Medulla oblongata (tissue), 1 donor: ENCODE data around the gene ZNF292.
"Not testable (repeated sequence)": the region's sequence is repeated elsewhere in the genome, so short reads cannot be mapped to it uniquely, and the experiment has no call there.

Experiments used
- DNase-seq: peaks from one replicate; pipeline ENCODE4 v3.0.0-alpha.2; 2015; ENCODE audit errors: extremely low spot score

ZNF292 gene

GRCh38 chr6:87154993-87155841 lies at the start of gene ZNF292:
TSS of gene ZNF292 (plus strand) at chr6:87155565. CDS start at chr6:87155592, 27 bp downstream.
- peak; percentile 94 for DNase-seq

GRCh38 chr6:87105823-87106222 lies 49.5 kb upstream of the ZNF292 start:
- DNase-seq = no peak

GRCh38 chr6:87110636-87111035 lies 44.7 kb upstream of the ZNF292 start:
- no peak for DNase-seq

GRCh38 chr6:87115402-87116135 lies 39.8 kb upstream of the ZNF292 start:
- no peak for DNase-seq

- no peak for DNase-seq
Measured at GRCh38 chr6:87116922-87117321, 38.4 kb upstream of the ZNF292 start.

- no peak for DNase-seq
Measured at GRCh38 chr6:87118054-87118453, 37.3 kb upstream of the ZNF292 start.

GRCh38 chr6:87122477-87122876 lies 32.9 kb upstream of the ZNF292 start:
- DNase-seq = no peak

GRCh38 chr6:87124074-87124473 lies 31.3 kb upstream of the ZNF292 start:
- DNase-seq = no peak

- DNase-seq = no peak
Measured at GRCh38 chr6:87126501-87126900, 28.9 kb upstream of the ZNF292 start.

GRCh38 chr6:87127737-87128136 lies 27.6 kb upstream of the ZNF292 start:
- DNase-seq = no peak

- DNase-seq = no peak
Measured at GRCh38 chr6:87136963-87137362, 18.4 kb upstream of the ZNF292 start.

- peak; percentile 72 for DNase-seq
Measured at GRCh38 chr6:87139236-87139635, 16.1 kb upstream of the ZNF292 start.

- DNase-seq = not testable (repeated sequence)
Measured at GRCh38 chr6:87139927-87140326, 15.4 kb upstream of the ZNF292 start.

GRCh38 chr6:87146363-87146762 lies 9.0 kb upstream of the ZNF292 start:
- DNase-seq = peak; percentile 11

- no peak for DNase-seq
Measured at GRCh38 chr6:87150406-87150805, 5.0 kb upstream of the ZNF292 start.

GRCh38 chr6:87151471-87151780 lies 3.9 kb upstream of the ZNF292 start:
- DNase-seq = peak; percentile 48

GRCh38 chr6:87151781-87152525 lies 3.4 kb upstream of the ZNF292 start:
- peak; percentile 75 for DNase-seq

- peak; percentile 51 for DNase-seq
Measured at GRCh38 chr6:87152526-87152955, 2.8 kb upstream of the ZNF292 start.

- no peak for DNase-seq
Measured at GRCh38 chr6:87154641-87154992, 748 bp upstream of the ZNF292 start.

- peak; percentile 52 for DNase-seq
Measured at GRCh38 chr6:87155842-87156815, 764 bp downstream of the ZNF292 start.

GRCh38 chr6:87157596-87157995 lies 2.2 kb downstream of the ZNF292 start:
- DNase-seq = not testable (repeated sequence)
